MCF 10A (cell line): ENCODE results near the gene SMCHD1. TPM values are rescaled to one million over a fixed set of nuclear protein-coding genes. Genes with fewer than 3 reads are reported as not detected.

Experiments used
- BruUV-seq: library from RNA; stranded (reverse); fragments of 400-500 nt; replicated peaks from 2 replicates; lab custom pipeline; 2021; lab: Mats Ljungman, UMichigan
- CTCF ChIA-PET: fragments of 300-600 bp; sonication (Branson Sonifier 250); formaldehyde crosslinking; extraction: SDS; loops from one replicate; lab custom pipeline; 2021; ENCODE audit warnings: antibody characterized with exemption, inconsistent platforms; lab: Yijun Ruan, JAX
- POLR2A ChIA-PET: fragments of 300-600, 350-650 bp; sonication (Branson Sonifier 250); formaldehyde crosslinking; extraction: SDS; loops from one replicate; lab custom pipeline; 2020; ENCODE audit warnings: antibody characterized with exemption, inconsistent platforms; lab: Yijun Ruan, JAX
- DNase-seq: peaks from one replicate; pipeline ENCODE4 v3.0.0-alpha.2; 2018; ENCODE audit not compliant: unreplicated experiment
- H3K27ac Mint-ChIP-seq: one replicate; pipeline ENCODE4 v1.8.0; 2022; ENCODE audit warnings: mild to moderate bottlenecking, low read depth, mixed read lengths; ENCODE audit not compliant: unreplicated experiment
- H3K27me3 Mint-ChIP-seq: one replicate; pipeline ENCODE4 v1.8.0; 2022; ENCODE audit warnings: mixed read lengths; ENCODE audit not compliant: insufficient read depth, unreplicated experiment
- H3K36me3 Mint-ChIP-seq: one replicate; pipeline ENCODE4 v1.8.0; 2022; ENCODE audit warnings: mild to moderate bottlenecking, moderate library complexity, mixed read lengths; ENCODE audit not compliant: insufficient read depth, unreplicated experiment
- H3K4me1 Mint-ChIP-seq: one replicate; pipeline ENCODE4 v1.8.0; 2022; ENCODE audit warnings: mixed read lengths; ENCODE audit not compliant: insufficient read depth, unreplicated experiment
- H3K4me3 Mint-ChIP-seq: one replicate; pipeline ENCODE4 v1.8.0; 2022; ENCODE audit warnings: mild to moderate bottlenecking, moderate library complexity, mixed read lengths; ENCODE audit not compliant: unreplicated experiment
- H3K9me3 Mint-ChIP-seq: one replicate; pipeline ENCODE4 v1.8.0; 2022; ENCODE audit warnings: mixed read lengths; ENCODE audit not compliant: unreplicated experiment
- CTCF ChIP-seq: fragments of 200-600 bp; IDR thresholded peaks from one replicate; pipeline ENCODE4 v1.8.0; 2022; ENCODE audit warnings: antibody characterized with exemption, mild to moderate bottlenecking; ENCODE audit not compliant: unreplicated experiment
- intact Hi-C: fragments of 100-400 bp; cut with micrococcal nuclease; formaldehyde crosslinking; loops from 2 replicates; pipeline ENCODE4 v1.14.1; 2022
- total RNA-seq: library from RNA; stranded (reverse); gene quantifications from 2 replicates; pipeline ENCODE4 v1.2.3, GENCODE V29; 2022

The SMCHD1 gene
- total RNA-seq, 1 experiment from 2014 or later = 50.7 TPM

GRCh38 chr18:2707551-2708168, 52.1 kb downstream of the SMCHD1 start:
- Mint-ChIP-seq H3K27ac (no peak overlapping the region), H3K27me3 (no peaks in the 10 kb centered on the region), H3K9me3 (no peaks in the 10 kb centered on the region), H3K36me3 (peaks cover 76% of the 10 kb centered on the region), H3K4me3 (no peak overlapping the region), H3K4me1 (peaks cover 5% of the 10 kb centered on the region)
- ChIA-PET CTCF (interaction anchor here (0.7 to 1.2 kb wide), 2 partner anchors 23 to 1296 kb away, joined by 3 to 4 read pairs; no protein-coding TSS in a partner anchor), POLR2A (interaction anchor here (1.0 kb wide), 1 partner anchor 20 kb away, joined by 3 read pairs; no protein-coding TSS in a partner anchor)
- DNase-seq = no peak
- no peak for TF ChIP-seq CTCF
- no TSS peak for BruUV-seq
- intact Hi-C loops = no loop called here

GRCh38 chr18:2709316-2709715, 53.8 kb downstream of the SMCHD1 start:
- Mint-ChIP-seq H3K27me3 (no peaks in the 10 kb centered on the region), H3K27ac (no peak overlapping the region), H3K36me3 (peaks cover 74% of the 10 kb centered on the region), H3K4me1 (peaks cover 5% of the 10 kb centered on the region), H3K9me3 (no peaks in the 10 kb centered on the region), H3K4me3 (no peak overlapping the region)
- BruUV-seq = no TSS peak
- intact Hi-C loops = no loop called here
- TF ChIP-seq CTCF = no peak
- CTCF ChIA-PET = no interaction called here
- POLR2A ChIA-PET = no interaction called here
- DNase-seq = no peak

- no peak overlapping the region for H3K27ac Mint-ChIP-seq
- H3K36me3 Mint-ChIP-seq = peaks cover 81% of the 10 kb centered on the region
- H3K9me3 Mint-ChIP-seq = no peaks in the 10 kb centered on the region
- DNase-seq = no peak
- ChIA-PET CTCF (interaction anchor here (0.6 kb wide), 1 partner anchor 1752 kb away, joined by 4 read pairs; no protein-coding TSS in a partner anchor), POLR2A (interaction anchor here (0.9 to 2.2 kb wide), 5 partner anchors 13 to 532 kb away, joined by 3 to 6 read pairs (median 5); partner anchors contain the start of gene SMCHD1)
- H3K27me3 Mint-ChIP-seq = no peaks in the 10 kb centered on the region
- no TSS peak for BruUV-seq
- intact Hi-C loops = no loop called here
- no peak for TF ChIP-seq CTCF
- H3K4me1 Mint-ChIP-seq = no peaks in the 10 kb centered on the region
- H3K4me3 Mint-ChIP-seq = no peak overlapping the region
Observed at GRCh38 chr18:2714140-2714539, 58.6 kb downstream of the SMCHD1 start.

GRCh38 chr18:2715990-2716389, 60.5 kb downstream of the SMCHD1 start:
- DNase-seq = no peak
- intact Hi-C loops = no loop called here
- TF ChIP-seq CTCF = no peak
- Mint-ChIP-seq H3K27me3 (no peaks in the 10 kb centered on the region), H3K27ac (no peak overlapping the region), H3K36me3 (peaks cover 81% of the 10 kb centered on the region), H3K4me1 (no peaks in the 10 kb centered on the region), H3K9me3 (no peaks in the 10 kb centered on the region), H3K4me3 (no peak overlapping the region)
- ChIA-PET CTCF (no interaction called here), POLR2A (interaction anchor here (1.3 kb wide), 1 partner anchor 13 kb away, joined by 4 read pairs; no protein-coding TSS in a partner anchor)
- BruUV-seq = no TSS peak
